D341Med (cell line): ENCODE measurements around the gene SLC38A3.
"Not testable (repeated sequence)": the region's sequence is repeated elsewhere in the genome, so short reads cannot be mapped to it uniquely, and the experiment has no call there.

Source experiments
- DNase-seq: peaks from one replicate; pipeline ENCODE4 v3.0.0; 2012; ENCODE audit warnings: low spot score

The SLC38A3 gene

DNA sequence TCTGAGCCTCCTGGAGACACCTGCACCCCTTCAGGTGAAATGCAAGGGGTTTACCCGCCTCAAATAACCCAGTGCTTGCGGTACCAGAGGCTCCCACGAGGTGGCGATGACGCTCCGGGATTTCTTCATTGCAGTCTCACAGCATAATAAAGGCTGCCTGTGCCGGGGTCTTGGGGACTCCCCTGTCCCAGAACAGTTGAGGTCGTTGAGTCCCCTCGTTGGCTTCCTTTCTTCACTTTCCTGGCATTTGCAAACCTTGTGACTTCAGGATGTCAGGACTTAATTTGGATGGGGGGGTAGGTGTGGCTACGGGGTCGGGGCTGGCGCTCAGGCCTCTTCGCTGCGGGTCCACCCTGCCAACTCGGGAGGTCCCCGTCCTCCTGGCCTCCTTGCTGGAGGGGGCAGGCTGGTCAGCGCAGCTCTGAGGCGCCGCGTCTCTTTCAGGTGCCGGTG is 12.4 kb upstream of the SLC38A3 start:
- peak; percentile 79 for DNase-seq

DNA sequence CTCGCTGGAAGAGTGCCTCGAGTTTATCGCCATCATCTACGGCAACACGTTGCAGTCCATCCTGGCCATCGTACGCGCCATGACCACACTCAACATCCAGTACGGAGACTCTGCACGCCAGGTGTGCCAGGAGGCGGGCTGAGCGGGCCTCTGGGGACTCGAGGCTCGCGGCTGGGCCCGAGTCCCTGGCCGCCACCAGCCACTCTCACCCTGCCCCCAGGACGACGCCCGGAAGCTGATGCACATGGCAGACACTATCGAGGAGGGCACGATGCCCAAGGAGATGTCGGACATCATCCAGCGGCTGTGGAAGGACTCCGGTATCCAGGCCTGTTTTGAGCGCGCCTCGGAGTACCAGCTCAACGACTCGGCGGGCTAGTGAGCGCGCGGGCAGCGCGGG is 11.8 kb upstream of the SLC38A3 start:
- no peak for DNase-seq

DNA sequence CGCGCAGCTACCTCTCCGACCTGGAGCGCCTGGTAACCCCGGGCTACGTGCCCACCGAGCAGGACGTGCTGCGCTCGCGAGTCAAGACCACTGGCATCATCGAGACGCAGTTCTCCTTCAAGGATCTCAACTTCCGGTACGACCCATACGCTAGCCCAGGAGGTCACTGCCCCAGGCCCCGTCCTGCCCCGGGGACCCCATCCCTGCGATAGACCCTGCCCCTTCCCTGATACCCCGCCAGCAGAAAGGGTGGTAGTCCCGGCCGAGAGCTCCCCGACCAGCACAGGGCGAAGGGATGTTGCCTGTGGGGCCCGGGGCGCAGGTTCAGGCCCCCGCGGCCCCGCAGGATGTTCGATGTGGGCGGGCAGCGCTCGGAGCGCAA is 11.3 kb upstream of the SLC38A3 start:
- DNase-seq = no peak

DNA sequence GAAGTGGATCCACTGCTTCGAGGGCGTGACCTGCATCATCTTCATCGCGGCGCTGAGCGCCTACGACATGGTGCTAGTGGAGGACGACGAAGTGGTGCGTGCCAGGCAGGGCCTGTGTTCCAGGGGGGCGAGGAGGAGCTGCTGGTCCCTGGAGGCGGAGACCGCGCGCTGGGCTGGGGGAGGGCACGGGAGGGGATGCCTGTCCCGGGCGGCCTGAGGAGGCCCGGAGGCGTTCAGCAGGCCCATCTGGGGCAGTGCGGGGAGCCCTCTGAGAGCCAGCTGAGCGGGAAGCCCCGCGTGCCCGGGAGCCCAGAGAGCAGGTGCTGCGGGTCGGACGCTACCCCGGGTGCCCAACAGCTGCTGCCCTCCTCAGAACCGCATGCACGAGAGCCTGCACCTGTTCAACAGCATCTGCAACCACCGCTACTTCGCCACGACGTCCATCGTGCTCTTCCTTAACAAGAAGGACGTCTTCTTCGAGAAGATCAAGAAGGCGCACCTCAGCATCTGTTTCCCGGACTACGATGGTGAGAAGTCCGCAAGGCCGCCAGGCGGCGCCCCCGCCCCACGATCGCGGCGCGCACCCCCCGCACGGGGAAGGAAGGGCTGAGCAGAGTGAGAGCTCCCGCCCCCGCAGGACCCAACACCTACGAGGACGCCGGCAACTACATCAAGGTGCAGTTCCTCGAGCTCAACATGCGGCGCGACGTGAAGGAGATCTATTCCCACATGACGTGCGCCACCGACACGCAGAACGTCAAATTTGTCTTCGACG is 10.8 kb upstream of the SLC38A3 start:
- peak; percentile 87 for DNase-seq

DNA sequence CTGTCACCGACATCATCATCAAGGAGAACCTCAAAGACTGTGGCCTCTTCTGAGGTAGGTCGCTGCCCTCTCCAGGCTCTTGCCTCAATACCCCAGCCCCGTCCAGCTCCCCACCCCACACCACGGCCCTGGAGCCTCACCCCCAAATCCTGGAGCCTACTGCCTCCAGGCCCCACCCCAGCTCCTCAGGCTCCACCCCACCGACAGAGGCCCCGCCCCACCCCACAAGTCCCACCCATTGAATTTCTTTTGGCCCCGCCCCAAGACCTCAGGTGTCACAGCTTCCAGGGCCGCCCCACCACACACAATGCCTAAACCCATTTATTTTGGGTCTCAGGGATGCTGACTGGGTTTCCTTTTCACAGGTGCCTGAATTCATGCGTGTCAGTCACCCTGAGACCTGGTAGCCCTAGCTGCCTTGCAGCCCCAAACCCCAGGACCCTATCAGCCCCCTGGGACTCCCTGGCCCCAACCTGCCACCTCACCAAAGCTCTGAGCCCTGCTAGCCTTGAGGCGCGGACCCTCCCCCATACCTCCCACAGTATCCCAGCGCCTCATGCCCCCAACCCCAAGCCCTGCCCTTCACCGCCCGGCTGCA is 10.1 kb upstream of the SLC38A3 start:
- DNase-seq = peak; percentile 67

DNA sequence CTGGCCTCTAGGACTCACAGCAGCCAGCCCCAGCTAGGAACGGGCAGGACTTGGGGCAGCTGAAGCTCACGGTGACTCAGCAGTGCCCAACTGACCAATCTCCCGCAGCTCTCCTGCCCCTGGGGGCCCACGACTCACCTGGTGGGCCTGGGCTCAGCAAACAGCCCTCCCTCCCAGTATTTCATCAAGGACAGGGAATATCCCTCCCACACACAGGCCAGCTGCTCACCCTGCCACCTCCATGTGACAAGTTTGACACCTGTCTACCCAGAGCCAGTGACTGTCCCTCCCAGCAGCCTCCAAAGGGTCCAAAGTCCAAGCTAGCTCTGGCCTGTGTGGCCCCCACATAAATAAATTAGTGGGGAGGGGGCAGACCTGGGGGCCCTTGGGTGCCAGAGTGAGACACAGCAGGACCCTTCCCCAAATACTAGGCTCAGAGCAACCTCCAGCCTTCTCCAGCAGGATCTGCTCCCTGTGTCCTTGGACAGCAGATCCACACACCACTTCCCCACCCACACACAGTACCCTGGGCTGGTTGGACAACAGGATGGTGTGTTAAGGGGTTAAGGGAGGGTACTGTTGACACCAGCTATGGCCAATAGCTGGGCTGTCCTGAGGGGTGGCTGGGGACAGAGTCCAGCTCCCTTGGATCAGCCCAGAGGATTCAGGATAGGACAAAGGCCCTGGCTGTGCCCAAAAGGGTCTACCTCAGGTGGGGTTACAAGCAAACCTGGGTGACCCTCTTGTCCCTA is 9.4 kb upstream of the SLC38A3 start:
- no peak for DNase-seq

DNA sequence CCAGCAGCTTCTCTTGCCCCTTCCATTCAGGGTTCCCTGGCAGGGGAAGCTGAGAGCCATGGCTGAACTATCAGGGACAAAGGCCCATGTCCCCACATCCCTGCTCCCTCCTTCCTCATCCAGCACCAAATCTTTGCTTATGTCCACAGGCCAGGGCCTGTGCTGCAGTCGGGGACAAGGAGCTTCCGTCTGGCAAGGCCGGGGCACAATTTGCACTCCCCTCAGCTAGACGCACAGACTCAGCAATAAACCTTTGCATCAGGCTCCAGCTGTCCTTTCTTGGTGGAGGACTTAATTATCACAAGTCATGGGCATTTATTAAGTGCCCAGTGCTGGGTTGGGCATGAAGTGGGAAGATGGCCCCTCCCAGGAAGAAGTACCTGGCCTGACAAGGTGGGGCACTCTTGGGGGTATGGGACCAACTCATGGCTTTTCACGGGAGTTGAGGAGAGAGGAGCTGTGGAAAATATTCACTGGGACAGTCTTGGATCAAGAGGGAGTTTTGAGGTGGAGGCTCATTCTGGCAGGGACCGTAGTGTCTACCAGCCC is 8.7 kb upstream of the SLC38A3 start:
- no peak for DNase-seq

DNA sequence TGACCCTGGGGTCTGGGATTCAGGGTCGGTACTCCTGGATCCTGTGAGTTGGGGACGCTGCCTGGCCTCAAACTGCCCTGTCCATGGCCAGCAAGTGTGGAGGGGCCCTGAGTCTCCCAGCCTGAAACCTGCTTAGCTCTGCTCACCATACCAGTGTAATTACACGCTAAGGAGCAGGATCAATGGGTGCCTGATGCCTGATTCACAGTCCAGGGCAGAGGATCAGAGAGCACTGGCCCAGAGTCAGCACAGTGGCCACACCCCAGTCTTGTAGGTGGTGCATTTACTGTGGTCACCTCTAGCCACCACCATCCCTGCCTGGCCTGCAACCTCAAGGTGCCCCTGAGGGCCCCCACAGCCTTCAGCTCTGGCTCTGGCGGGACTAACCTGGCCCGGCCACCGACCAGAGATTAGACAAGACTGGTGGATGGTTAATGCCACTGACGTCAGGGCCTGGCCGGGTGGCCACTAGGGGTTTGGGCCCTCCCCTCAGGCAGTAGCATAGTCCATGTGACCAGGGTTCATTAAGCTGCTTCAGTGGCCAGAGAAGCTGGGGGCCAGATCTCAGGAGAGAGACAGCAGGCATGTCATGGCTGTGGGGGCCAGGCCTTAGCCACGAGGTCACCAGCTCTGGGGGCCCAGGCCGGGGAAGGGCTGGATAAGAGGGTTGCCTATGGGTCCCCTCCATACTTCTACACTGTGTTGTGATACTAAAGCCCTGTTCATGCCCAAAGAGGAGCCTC is 3.3 kb upstream of the SLC38A3 start:
- no peak for DNase-seq

DNA sequence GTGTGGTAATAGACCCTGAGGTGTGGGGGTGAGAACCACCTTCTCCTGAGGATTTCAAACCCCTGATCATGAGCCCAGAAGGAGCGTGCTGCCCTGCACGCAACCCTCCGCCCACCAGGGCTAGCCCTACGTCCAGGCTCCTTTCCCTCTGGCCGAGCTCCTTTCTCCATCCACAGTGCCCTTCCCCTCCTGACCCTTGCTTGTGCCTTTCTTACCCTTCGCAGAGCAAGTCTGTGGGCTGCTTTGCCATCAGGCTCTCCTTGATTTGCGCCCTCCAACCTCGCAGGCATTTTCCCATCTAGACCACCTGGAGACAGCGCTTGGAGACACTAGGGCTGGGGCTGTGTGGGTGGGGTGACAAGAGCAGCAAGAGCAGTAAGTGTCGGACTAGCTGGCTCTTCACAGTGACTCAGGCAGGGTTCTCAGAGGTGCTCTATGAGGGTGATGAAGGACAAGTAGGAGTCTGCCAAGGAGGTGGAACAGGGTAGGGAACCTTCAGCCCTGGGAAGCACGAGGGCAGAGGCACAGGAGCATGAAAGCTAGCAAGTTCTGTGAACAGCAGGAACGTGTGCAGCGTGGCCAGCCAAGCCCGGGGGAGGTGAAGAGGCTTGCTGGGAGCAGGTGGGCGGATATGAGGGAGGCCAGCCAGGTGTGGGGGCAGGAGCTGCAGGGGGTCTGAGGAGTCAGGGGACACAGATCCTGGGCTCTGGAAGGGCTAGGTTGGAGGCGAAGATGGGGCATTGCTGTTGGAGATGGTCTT is 2.5 kb upstream of the SLC38A3 start:
- no peak for DNase-seq

DNA sequence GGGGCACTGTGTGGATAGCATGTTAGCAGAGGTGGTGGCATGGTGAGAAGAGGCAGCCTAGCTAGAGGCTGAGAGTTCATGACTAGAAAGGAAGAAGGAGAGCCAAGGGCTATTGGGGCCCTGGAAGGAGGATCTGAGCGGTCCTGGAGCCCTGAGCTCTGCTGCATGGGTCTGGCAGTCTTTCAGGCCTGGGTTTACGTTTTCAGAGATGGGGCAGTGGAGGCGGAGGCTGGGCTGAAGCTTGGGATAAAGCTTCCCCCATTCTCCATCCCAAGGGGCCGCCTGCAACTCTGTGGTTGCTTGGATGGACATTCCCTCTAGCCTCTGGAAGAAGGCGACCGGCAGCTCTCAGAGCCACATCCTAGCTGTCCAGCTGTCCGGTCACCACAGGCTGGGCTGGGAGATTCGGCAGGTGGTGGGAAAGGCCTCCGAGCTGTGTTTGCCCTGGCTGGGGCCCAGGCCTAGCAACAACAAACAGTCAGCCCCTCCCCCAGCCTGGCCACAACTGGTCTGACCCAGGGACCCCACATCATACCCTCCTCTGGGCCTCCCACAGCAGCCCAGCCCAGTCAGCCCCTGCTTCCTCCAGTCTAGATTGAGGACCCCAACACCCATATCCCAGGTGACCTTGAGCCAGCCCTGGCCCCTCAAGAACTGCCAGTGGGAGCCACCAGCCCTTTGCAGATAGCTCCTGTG is 1.8 kb upstream of the SLC38A3 start:
- no peak for DNase-seq

DNA sequence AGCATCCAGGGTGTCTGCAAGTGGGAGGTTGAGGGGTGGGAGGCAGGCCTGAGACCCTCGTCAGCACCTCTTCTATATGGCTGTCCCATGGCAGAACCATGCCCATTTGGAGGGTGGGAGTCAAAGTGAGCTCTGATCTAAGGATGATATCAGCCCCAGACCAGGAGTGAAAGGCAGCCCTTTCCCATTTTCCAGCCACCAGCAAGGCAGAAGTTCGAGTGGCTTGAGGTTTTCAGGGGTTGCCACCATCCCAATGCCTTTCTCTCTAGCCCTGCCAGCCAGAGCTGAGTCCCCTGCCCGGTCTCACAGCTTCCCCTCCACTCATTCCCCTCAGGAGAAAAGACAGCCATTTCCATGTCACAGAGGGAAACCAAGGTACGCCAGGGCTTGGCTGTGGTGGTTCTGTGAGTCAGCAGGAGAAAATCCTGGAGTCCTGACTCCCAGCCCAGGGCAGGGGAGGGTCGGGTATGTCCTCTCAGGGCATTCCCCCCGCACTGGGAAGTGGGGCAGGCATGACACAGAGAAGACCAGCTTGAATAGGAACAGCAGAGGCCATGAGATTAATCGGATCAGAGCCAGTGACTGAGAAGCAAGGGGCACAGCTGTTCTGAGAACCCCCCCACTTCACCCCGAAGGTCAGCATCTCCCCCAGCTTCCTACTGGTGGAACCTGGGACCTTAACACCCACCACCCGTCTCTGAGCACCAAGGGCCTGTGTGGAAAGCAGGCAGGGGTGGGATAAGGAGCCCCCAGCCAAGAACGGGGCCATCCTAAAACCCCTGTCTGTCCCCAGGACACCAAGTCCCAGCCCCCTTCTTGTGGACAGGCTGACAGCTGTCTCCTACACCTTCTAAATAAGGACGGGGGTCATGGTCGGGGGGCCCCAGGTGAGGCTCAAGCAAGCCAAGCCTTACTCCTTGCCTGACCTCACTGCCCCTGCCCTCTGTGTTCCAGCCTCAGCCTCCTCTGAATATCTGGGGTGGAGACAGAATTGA is 965 bp upstream of the SLC38A3 start:
- no peak for DNase-seq

DNA sequence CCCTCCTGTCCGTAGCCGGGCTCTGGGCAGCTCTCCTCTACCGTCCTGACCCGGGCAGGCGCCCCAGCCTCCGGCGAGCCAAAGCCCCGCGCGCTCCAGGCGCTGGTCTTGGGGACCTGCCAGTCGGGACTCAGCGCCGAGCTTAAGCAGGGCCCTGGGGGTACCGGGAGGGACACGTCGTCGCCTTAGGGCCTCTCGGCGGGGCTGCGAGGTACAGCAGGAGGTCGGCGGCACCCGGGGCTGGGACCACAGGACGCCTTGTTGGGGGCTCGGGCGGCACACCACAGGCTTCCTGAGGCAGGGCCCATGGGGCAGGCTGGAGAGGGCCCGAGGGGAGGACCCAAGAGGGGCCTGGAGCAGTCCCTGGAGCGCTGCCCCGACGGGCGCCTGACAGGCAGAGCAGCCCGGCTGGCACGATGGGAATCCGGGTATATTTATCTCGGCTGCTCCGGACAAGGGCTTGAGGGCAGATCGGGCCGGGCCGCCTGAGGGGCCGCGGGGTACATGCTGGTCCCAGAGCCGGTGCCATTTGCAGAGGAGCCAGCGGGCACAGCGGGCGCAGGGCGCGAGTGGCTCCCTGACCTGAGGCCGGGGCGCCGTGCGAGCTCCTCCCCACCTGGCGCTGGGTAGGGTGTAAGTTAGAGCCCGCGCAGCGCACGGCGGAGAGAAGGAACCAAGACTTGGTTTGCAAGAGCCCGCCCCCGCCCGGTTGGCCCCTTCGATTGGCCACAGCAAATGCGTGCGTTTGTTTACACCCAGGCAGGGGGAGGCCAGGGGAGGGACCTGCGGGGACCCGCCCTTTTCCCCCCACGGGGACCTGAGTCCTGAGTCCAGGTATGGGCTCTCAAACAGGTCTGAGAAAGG is 574 bp downstream of the SLC38A3 start:
- DNase-seq = peak; percentile 74

DNA sequence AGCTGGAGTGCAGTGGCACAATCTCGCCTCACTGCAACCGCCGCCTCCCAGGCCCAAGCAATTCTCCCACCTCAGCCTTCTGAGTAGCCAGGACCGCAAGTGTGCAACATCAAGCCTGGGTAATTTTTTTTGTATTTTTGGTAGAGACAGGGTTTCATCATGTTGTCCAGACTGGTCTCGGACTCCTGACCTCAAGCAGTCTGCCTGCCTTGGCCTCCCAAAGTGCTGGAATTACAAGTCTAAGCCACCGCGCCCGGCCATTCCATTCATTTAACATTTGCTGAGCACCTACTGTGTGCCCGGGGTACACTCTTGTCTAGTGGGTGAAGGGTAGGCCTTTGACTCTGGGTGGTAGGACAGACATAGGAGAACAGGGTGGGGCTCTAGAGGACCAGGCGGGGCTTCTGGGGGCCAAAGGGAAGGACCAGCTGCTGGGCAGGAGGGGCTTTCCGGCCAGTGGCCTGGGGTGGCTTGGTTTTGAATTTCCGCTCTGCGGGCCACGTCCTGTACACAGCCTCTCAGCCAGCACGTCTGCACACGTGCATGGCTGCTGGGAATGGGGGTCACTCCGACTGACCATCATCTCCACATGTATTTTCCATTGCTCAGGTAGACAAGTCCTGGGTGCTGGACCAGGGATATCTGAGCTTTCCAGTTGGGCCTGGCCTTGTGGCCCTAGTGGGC is 2.4 kb downstream of the SLC38A3 start:
- DNase-seq = no peak

DNA sequence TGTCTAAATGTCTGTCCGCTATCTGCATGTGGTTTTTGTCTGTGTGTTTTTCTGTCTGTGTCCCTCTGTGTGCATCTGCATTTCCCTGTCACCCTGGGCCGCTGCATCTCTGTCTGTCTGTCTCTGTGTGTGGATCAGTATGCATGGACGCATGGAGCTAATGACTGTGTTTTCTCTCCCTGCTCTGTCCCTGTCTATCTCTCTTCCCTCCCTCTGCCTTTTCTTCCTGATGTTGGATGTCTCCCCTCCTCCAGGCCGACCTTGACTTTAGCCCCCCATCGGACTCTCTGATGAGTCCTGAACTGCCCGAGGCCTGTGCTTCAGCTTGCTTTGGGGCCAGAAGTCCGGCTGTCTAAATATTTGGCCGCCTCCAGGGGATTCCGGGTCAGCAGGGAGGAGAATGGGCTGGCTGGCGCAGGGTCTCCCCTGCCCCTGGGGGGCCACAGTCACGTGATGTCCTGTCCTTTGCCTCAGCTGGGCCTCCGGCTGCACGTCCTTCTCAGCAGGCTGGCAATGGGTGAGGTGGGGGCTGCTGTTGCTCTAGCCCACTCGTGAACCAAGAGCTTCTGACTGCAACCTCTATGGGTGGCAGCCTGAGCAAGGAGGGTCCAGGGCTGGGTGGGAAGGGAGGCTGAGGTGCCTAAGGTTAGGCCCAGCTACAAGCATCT is 3.7 kb downstream of the SLC38A3 start:
- no peak for DNase-seq

DNA sequence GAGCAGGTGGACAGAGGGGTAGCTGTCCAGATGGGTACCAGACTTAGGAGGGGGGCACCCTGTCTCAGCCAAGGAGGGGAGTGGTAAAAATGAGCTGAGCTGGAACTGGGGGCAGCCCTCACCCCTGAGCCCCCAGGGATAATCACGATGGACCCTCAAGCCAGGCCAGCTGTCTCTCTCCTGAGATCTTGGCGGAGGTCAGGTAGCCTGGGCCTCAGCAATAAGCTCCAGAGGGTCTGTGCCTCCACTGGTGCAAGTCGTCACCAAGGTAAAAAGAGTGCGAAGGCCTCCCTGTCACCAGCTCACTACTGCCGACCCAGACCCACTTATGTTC is 5.1 kb downstream of the SLC38A3 start:
- DNase-seq = no peak

DNA sequence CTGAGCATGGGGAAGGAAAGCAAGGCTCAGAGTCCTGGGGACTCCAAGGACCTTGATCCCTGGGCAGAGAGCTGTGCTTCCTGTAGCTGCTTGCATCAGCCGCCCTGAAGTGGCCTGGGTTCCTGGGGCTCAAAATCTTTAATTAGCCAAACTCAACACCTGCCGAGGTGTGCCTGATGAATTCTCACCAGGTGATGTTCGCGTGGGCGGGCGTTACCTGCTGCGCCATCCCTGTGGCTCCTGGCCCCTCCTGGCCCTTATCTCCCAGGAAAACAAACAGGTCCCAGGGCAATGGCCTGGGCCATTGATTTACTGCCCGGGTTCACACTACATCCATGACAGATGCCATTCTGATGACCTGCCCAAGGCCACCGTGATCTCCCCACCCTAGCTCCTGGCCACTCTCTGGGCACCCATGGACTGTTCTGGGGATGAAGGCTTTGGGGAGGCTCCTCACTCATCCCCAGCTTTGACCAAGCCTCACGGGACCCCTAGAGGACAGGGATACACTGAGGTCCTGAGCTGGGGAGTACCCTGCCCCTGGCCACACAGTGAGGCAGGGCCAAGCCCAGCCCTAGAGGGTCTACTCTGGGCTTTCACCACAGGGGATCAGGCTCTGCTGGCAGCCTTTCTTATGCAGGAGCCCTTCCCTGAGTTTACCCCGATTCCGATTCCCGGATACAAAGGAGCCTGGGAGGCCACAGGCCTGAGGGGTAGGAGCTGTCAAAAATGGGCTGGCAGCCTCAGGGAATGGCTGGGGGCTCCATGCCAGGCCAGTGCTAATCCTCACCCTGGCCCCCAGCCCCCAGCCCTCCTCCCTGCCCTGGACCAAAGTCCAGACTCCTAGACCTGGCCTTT is 5.7 kb downstream of the SLC38A3 start:
- DNase-seq = no peak

DNA sequence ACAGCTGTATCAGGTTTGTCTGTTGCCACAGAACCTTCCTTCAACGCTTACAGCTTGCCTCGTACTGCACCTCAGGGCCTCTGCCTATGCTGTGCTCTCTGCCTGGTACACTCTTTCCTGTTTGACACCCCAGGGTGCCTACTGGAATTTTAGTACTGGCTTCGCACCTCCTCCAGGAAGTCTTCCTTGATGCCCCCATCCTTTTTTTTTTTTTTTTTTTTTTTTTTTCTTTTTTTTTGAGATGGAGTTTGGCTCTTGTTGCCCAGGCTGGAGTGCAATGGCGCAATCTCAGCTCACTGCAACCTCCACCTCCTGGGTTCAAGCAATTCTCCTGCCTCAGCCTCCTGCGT is 6.3 kb downstream of the SLC38A3 start:
- DNase-seq = not testable (repeated sequence)
